ENCODE measurements around the gene KCNJ16.

KCNJ16 gene

DNA sequence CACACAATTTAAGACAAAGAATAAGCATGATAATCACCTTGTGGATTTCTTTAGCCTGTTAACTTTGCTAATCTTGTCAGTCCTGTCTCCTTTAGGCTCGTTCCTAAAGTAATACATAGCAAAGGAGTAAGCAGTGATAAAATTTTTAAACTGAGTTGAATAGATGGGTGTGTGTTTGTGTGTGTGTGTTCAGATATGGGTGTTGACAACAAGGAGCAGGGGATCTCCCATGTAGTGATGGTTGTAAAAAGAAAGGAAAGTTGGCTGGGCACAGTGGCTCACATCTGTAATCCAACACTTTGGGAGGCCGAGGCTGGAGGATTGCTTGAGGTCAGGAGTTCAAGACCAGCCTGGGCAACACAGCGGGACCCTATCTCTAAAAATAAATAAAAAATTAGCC lies 49.7 kb downstream of the KCNJ16 start:
- H2BK15ac ChIP-seq (ENCODE audit: low read length): no peak overlapping the region
- no peak overlapping the region for H2AFZ ChIP-seq (ENCODE audit: low read length)
- DNase-seq (ENCODE audit: low spot score): no peak
- H2BK120ac ChIP-seq (ENCODE audit: low read depth, low read length): no peak overlapping the region
- no peaks in the 10 kb centered on the region for H3K27me3 ChIP-seq (ENCODE audit: control insufficient read depth in 3 of 3, insufficient read depth in 3 of 3, low read depth in 1 of 3, low read length in 3 of 3)
- no peak overlapping the region for H4K91ac ChIP-seq (ENCODE audit: low read depth, low read length, poor library complexity)
- H3K14ac ChIP-seq (ENCODE audit: low read length): no peak overlapping the region
- H3K79me1 ChIP-seq (ENCODE audit: low read depth, low read length): no peaks in the 10 kb centered on the region
- H3K18ac ChIP-seq (ENCODE audit: low read length): no peak overlapping the region
- H3K4me2 ChIP-seq (ENCODE audit: insufficient read depth, low read length, poor library complexity, severe bottlenecking): no peak overlapping the region
- H3K23ac ChIP-seq (ENCODE audit: low read depth, low read length, poor library complexity): no peak overlapping the region
- H3K36me3 ChIP-seq (replicated peaks in 1 of 2; ENCODE audit: control insufficient read depth in 2 of 2, insufficient read depth in 2 of 2, low read length in 2 of 2): no peaks in the 10 kb centered on the region
- peaks cover 0 to 5% of the 10 kb centered on the region in 2 donors for H3K9me3 ChIP-seq (replicated peaks in 1 of 2; ENCODE audit: control insufficient read depth in 2 of 2, insufficient read depth in 1 of 2, low read depth in 1 of 2, low read length in 2 of 2)
- no peak overlapping the region for H3K9ac ChIP-seq (ENCODE audit: low read depth, low read length, poor library complexity)
- H2BK5ac ChIP-seq (ENCODE audit: low read length): no peak overlapping the region
- no peak overlapping the region for H3K4ac ChIP-seq (ENCODE audit: low read length)
- no peak overlapping the region for H2AK5ac ChIP-seq (ENCODE audit: low read depth, low read length)
- H3K27ac ChIP-seq (replicated peaks; ENCODE audit: low read length): no peak overlapping the region
- H3K4me3 ChIP-seq (ENCODE audit: low read length in 2 of 2): no peak overlapping the region
- H2BK12ac ChIP-seq (ENCODE audit: low read length): no peak overlapping the region
- H4K8ac ChIP-seq (ENCODE audit: low read depth, low read length): no peak overlapping the region
- H3K4me1 ChIP-seq (ENCODE audit: control insufficient read depth in 2 of 2, insufficient read depth in 1 of 2, low read depth in 1 of 2, low read length in 2 of 2): peaks cover 0 to 3% of the 10 kb centered on the region in 2 donors
- WGBS, 2 donors (ENCODE audit: extremely low coverage in 2 of 2, insufficient read length in 2 of 2, insufficient replicate concordance in 1 of 2): no CpG with 5 or more reads among the region's 3 CpGs

DNA sequence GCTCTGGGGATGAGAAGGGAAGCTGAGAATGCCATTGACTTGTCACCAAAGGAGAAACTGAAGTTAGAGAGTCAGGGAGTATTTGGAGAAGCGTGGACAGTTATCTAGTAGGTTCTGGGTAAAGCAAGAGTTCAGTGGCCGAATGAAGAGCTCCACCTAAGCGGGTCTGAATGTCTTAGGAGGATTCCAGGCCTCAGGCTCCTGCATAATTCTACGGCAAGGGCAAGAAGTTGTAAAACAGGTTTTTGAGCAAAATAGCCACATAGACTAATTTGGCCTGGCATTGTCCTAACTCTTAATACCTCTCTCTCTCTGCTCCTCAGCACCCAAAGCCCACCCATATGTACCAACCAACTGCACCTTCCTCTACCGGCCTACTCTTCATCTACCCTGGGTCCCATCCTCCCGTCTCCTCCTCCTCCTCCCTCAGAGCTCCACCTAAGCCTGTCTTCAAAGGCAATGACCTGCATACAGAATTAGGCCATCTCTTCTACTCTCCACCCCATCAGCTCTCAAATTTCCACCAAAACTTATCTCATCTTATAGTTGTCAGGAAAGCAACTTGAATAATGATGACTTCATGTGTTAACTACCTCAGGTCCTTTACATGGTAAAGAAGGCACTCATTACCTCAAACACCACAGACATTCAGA lies 52.3 kb downstream of the KCNJ16 start:
- WGBS, 2 donors (ENCODE audit: extremely low coverage in 2 of 2, insufficient read length in 2 of 2, insufficient replicate concordance in 1 of 2): no CpG with 5 or more reads among the region's 6 CpGs
- Histone ChIP-seq H2BK120ac (ENCODE audit: low read depth, low read length) (no peak overlapping the region), H2BK12ac (ENCODE audit: low read length) (no peak overlapping the region), H3K4me3 (ENCODE audit: low read length in 2 of 2) (no peak overlapping the region), H2AFZ (ENCODE audit: low read length) (no peak overlapping the region), H2AK5ac (ENCODE audit: low read depth, low read length) (no peak overlapping the region), H3K18ac (ENCODE audit: low read length) (no peak overlapping the region), H3K14ac (ENCODE audit: low read length) (no peak overlapping the region), H3K4ac (ENCODE audit: low read length) (no peak overlapping the region), H3K23ac (ENCODE audit: low read depth, low read length, poor library complexity) (no peak overlapping the region), H3K9me3 (replicated peaks in 1 of 2; ENCODE audit: control insufficient read depth in 2 of 2, insufficient read depth in 1 of 2, low read depth in 1 of 2, low read length in 2 of 2) (peaks cover 0 to 5% of the 10 kb centered on the region in 2 donors), H4K91ac (ENCODE audit: low read depth, low read length, poor library complexity) (no peak overlapping the region), H3K4me1 (ENCODE audit: control insufficient read depth in 2 of 2, insufficient read depth in 1 of 2, low read depth in 1 of 2, low read length in 2 of 2) (peaks cover 0 to 2% of the 10 kb centered on the region in 2 donors), H4K8ac (ENCODE audit: low read depth, low read length) (no peak overlapping the region), H3K9ac (ENCODE audit: low read depth, low read length, poor library complexity) (no peak overlapping the region), H3K27ac (replicated peaks; ENCODE audit: low read length) (no peak overlapping the region), H3K36me3 (replicated peaks in 1 of 2; ENCODE audit: control insufficient read depth in 2 of 2, insufficient read depth in 2 of 2, low read length in 2 of 2) (no peaks in the 10 kb centered on the region), H3K79me1 (ENCODE audit: low read depth, low read length) (no peaks in the 10 kb centered on the region), H3K27me3 (ENCODE audit: control insufficient read depth in 3 of 3, insufficient read depth in 3 of 3, low read depth in 1 of 3, low read length in 3 of 3) (no peaks in the 10 kb centered on the region), H2BK5ac (ENCODE audit: low read length) (no peak overlapping the region), H3K4me2 (ENCODE audit: insufficient read depth, low read length, poor library complexity, severe bottlenecking) (no peak overlapping the region), H2BK15ac (ENCODE audit: low read length) (no peak overlapping the region)
- no peak for DNase-seq (ENCODE audit: low spot score)

DNA sequence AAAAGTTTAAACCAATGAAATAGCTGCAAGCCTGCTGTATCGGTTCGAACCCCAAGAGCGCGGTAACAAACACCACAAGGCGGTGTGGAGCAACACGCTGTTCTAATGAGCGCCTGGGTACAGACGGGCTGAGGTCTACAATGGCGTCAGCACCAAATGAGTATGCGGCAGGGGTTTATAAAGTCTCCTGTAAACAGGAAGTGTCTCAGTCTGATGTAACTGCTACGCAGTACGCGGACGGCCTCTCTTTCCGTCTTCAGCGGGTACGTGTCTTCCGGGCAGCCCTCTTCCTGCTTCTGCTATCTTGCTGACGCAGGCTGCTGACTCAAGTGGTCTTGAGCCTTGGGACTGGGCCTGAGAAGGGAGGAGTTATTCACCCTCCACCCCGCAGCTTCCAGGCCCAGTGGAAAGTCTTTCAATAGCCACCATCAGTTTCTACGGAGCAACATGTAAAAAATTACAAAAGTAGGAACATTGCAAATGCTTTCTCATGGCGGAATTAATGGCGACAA lies 53.8 kb downstream of the KCNJ16 start:
- no peak overlapping the region for H3K4ac ChIP-seq (ENCODE audit: low read length)
- no peak overlapping the region for H2BK12ac ChIP-seq (ENCODE audit: low read length)
- H2AFZ ChIP-seq (ENCODE audit: low read length): no peak overlapping the region
- no peak overlapping the region for H4K8ac ChIP-seq (ENCODE audit: low read depth, low read length)
- WGBS, 2 donors (ENCODE audit: extremely low coverage in 2 of 2, insufficient read length in 2 of 2, insufficient replicate concordance in 1 of 2): no CpG with 5 or more reads among the region's 23 CpGs
- peaks cover 0 to 10% of the 10 kb centered on the region in 2 donors for H3K9me3 ChIP-seq (replicated peaks in 1 of 2; ENCODE audit: control insufficient read depth in 2 of 2, insufficient read depth in 1 of 2, low read depth in 1 of 2, low read length in 2 of 2)
- H2BK120ac ChIP-seq (ENCODE audit: low read depth, low read length): no peak overlapping the region
- no peak overlapping the region for H3K23ac ChIP-seq (ENCODE audit: low read depth, low read length, poor library complexity)
- H2BK5ac ChIP-seq (ENCODE audit: low read length): no peak overlapping the region
- H3K27me3 ChIP-seq (ENCODE audit: control insufficient read depth in 3 of 3, insufficient read depth in 3 of 3, low read depth in 1 of 3, low read length in 3 of 3): no peaks in the 10 kb centered on the region
- no peak for DNase-seq (ENCODE audit: low spot score)
- peaks cover 0 to 2% of the 10 kb centered on the region in 2 donors for H3K4me1 ChIP-seq (ENCODE audit: control insufficient read depth in 2 of 2, insufficient read depth in 1 of 2, low read depth in 1 of 2, low read length in 2 of 2)
- H3K18ac ChIP-seq (ENCODE audit: low read length): no peak overlapping the region
- H3K27ac ChIP-seq (replicated peaks; ENCODE audit: low read length): no peak overlapping the region
- H2BK15ac ChIP-seq (ENCODE audit: low read length): no peak overlapping the region
- no peaks in the 10 kb centered on the region for H3K36me3 ChIP-seq (replicated peaks in 1 of 2; ENCODE audit: control insufficient read depth in 2 of 2, insufficient read depth in 2 of 2, low read length in 2 of 2)
- no peak overlapping the region for H3K4me3 ChIP-seq (ENCODE audit: low read length in 2 of 2)
- no peak overlapping the region for H3K4me2 ChIP-seq (ENCODE audit: insufficient read depth, low read length, poor library complexity, severe bottlenecking)
- H2AK5ac ChIP-seq (ENCODE audit: low read depth, low read length): no peak overlapping the region
- H4K91ac ChIP-seq (ENCODE audit: low read depth, low read length, poor library complexity): no peak overlapping the region
- no peak overlapping the region for H3K9ac ChIP-seq (ENCODE audit: low read depth, low read length, poor library complexity)
- no peak overlapping the region for H3K14ac ChIP-seq (ENCODE audit: low read length)
- H3K79me1 ChIP-seq (ENCODE audit: low read depth, low read length): no peaks in the 10 kb centered on the region

DNA sequence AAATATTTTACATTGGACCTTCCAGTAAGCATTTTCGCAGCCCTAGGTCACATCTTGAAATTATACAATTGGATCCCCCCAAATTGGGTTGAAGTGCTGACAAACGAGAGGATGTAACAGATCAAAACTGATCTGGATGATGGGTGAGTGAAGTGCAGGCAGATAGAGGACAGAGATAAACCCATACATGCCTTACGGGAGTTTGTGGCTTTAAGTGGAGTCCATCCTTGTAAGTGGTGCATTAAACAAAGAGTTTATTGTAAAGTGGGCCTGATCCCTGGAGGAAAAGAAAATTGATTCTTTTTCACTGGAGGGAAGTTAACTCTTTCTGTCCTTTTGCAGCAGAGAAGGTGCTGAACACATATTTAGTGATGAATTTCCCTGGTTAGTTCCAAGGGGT lies 55.3 kb downstream of the KCNJ16 start:
- H3K36me3 ChIP-seq (replicated peaks in 1 of 2; ENCODE audit: control insufficient read depth in 2 of 2, insufficient read depth in 2 of 2, low read length in 2 of 2): no peaks in the 10 kb centered on the region
- no peak overlapping the region for H3K4me3 ChIP-seq (ENCODE audit: low read length in 2 of 2)
- no peak overlapping the region for H2BK12ac ChIP-seq (ENCODE audit: low read length)
- H3K79me1 ChIP-seq (ENCODE audit: low read depth, low read length): no peaks in the 10 kb centered on the region
- peaks cover 0 to 2% of the 10 kb centered on the region in 2 donors for H3K4me1 ChIP-seq (ENCODE audit: control insufficient read depth in 2 of 2, insufficient read depth in 1 of 2, low read depth in 1 of 2, low read length in 2 of 2)
- no peak overlapping the region for H3K23ac ChIP-seq (ENCODE audit: low read depth, low read length, poor library complexity)
- no peak overlapping the region for H3K18ac ChIP-seq (ENCODE audit: low read length)
- no CpG with 5 or more reads among the region's 3 CpGs for WGBS, 2 donors (ENCODE audit: extremely low coverage in 2 of 2, insufficient read length in 2 of 2, insufficient replicate concordance in 1 of 2)
- H3K27ac ChIP-seq (replicated peaks; ENCODE audit: low read length): no peak overlapping the region
- no peak overlapping the region for H2BK120ac ChIP-seq (ENCODE audit: low read depth, low read length)
- peaks cover 0 to 10% of the 10 kb centered on the region in 2 donors for H3K9me3 ChIP-seq (replicated peaks in 1 of 2; ENCODE audit: control insufficient read depth in 2 of 2, insufficient read depth in 1 of 2, low read depth in 1 of 2, low read length in 2 of 2)
- no peak for DNase-seq (ENCODE audit: low spot score)
- no peak overlapping the region for H4K8ac ChIP-seq (ENCODE audit: low read depth, low read length)
- no peak overlapping the region for H3K4ac ChIP-seq (ENCODE audit: low read length)
- no peaks in the 10 kb centered on the region for H3K27me3 ChIP-seq (ENCODE audit: control insufficient read depth in 3 of 3, insufficient read depth in 3 of 3, low read depth in 1 of 3, low read length in 3 of 3)
- H2BK15ac ChIP-seq (ENCODE audit: low read length): no peak overlapping the region
- no peak overlapping the region for H3K4me2 ChIP-seq (ENCODE audit: insufficient read depth, low read length, poor library complexity, severe bottlenecking)
- H2AK5ac ChIP-seq (ENCODE audit: low read depth, low read length): no peak overlapping the region
- no peak overlapping the region for H2BK5ac ChIP-seq (ENCODE audit: low read length)
- H4K91ac ChIP-seq (ENCODE audit: low read depth, low read length, poor library complexity): no peak overlapping the region
- H3K9ac ChIP-seq (ENCODE audit: low read depth, low read length, poor library complexity): no peak overlapping the region
- H2AFZ ChIP-seq (ENCODE audit: low read length): peak overlapping the region; percentile 12
- H3K14ac ChIP-seq (ENCODE audit: low read length): no peak overlapping the region
